Stimulated activated CD4-positive, alpha-beta T cell treated with anti-CD3 and anti-CD28 coated beads, TNF-alpha, amount 100 ng/mL, for 48 hours (primary cell): ENCODE data around the gene NECTIN1.

Source experiments
- DNase-seq, 3 donors: peaks; one replicate each; pipeline ENCODE4 v3.0.0-alpha.2; 2020; ENCODE audit warnings: low read depth in 3 of 3

NECTIN1 gene

GRCh38 chr11:119730789-119731386 is 1.9 kb upstream of the NECTIN1 start:
- no peak for DNase-seq

DNA sequence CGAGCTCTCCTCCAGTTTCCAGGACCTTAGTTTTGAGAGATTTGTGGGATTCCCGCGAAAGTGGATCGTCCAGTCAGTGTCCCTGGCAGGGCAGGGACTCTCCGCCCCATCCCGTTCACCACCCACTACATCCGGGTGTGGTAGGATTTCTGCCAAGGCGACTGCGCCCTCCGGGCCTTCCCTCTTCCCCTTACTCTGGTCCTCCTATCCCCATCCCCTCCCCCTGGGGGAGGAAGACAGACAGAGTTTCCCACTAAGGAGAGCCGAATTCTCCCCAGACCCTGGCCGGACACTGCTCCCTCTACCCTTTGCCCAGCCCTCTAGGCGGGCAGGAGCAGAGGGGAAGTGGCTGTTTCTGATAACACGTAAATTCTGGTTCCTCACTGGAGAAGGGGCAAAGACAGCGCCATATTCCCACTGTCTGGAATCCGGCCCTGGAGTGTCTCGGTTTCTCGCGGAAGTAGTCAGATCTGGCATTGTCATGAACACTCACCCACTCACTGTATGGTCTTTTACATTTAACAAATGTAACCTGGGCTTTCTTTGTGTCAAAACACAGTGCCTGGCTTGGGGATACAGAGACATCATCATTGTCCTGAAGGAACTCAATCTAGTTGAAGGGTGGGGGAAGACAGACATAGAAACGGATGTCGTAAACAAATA is 1.1 kb upstream of the NECTIN1 start:
- DNase-seq, result no peak

DNA sequence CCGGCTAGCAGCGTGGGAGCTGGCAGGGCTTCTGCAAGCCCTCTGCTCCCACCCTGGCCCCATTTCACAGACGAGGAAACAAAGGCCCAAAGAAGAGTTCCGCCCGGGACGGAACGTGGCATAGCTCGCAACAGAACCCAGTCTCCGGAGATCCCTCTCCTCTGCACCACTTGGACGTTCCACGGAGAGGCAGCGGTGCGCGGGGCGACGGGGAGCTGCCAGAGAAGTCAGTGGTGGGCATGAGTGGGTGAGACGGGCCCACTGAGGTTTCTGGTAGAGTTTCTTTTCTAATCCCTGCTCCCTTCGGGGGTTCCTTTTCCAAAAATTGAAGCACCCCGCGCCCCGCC is 554 bp upstream of the NECTIN1 start:
- DNase-seq, result no peak

- no peak for DNase-seq
Observed at GRCh38 chr11:119728211-119728626, 781 bp downstream of the NECTIN1 start.

DNA sequence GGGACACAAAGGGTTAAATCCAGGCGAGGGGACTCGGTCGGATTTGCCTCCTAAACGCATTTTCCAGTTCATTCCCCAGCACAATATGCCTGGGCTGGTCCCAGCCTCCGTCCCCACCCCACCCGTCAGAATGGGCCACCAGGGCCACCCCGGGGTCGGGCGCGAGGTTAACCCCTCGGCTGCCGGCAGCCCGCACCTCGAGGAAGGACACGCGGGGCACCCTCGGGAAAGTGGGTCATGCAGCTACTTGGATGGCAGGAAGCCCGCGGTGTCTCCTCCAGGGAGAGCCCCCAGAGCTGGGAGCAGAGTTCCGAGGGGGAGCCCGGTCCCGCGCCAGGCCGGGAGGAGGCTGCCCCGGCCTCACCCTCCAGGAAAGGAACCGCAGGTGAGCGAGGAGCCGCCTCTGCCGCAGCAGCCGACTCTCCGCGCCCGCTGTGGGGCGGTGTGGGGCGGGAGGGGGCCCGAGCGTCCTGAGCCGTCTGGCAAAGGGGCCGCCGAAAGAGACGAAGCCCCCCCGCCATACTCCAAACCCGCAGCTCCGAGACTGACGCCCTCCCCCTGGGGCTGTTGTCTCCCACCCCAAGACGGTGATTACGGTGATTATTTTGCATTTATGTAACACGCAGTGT is 1.4 kb downstream of the NECTIN1 start:
- DNase-seq, result no peak

DNA sequence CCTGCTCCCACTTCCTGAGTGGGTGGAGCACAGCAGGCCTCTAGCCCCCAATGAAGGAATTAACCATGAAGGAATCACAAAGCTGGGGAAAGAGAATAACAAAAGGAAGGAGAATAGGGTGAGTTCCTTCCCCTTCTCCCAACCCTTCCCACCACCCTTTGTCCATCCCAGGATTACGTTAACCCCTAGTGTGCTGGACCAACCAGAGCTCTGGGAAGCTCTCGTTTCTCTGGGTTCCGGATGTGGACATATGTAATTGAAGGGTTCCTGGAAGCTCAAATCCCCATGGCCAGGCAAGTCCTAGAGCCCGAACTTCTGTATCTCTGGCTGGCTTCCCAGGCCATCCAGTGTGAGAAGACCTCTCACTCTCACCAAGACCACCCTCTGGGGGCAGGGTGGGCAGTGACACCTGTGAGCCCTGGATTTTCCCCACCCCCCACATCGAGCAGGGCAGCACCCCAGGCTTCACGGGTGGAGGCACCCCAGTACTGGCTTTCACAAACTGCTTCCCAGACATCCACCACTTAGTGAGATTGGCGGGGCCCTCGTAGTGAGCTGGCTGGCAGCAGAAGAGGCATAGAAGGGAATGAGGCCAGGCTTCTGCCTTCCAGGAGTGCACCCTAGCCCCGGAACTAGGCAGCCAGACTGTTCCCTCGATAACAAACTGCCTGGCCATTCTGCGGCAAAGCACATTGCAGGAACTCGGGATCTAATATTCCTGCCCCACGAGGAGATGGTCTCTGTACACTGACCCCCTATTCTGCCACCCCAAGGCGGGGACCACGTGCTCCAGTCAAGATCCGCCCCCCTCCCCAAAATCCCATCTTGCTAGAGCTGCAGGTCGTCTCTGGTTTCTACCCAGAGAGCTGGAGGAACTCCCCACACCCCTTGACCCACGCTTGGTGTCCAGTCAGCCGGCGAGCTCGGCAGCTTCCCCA is 2.1 kb downstream of the NECTIN1 start:
- no peak for DNase-seq

DNA sequence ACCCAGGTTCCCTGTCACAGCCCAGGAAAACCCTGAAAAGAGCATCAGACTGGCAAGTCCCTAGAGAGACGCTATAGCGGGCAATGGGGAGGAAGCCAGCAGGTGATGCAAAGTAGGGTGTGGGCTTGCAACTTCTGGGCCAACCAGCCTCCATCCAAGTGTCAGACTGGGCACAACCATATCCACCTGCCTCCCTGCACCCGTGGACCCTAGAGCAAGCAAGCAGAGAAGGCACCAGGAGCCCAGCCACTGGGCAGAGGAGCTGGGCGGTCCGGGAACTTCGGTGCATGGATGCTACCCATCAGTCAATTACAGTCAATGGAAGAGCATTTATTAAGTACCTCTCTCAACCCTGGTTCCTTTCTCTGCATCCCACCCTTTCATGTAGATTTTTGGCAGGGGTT is 2.8 kb downstream of the NECTIN1 start:
- no peak for DNase-seq

GRCh38 chr11:119724956-119725355 is 4.0 kb downstream of the NECTIN1 start:
- DNase-seq, result no peak

- no peak for DNase-seq
Observed at GRCh38 chr11:119723952-119724325, 5.1 kb downstream of the NECTIN1 start.

GRCh38 chr11:119723243-119723951 is 5.6 kb downstream of the NECTIN1 start:
- DNase-seq, result no peak

GRCh38 chr11:119722281-119722794 is 6.7 kb downstream of the NECTIN1 start:
- no peak for DNase-seq

DNA sequence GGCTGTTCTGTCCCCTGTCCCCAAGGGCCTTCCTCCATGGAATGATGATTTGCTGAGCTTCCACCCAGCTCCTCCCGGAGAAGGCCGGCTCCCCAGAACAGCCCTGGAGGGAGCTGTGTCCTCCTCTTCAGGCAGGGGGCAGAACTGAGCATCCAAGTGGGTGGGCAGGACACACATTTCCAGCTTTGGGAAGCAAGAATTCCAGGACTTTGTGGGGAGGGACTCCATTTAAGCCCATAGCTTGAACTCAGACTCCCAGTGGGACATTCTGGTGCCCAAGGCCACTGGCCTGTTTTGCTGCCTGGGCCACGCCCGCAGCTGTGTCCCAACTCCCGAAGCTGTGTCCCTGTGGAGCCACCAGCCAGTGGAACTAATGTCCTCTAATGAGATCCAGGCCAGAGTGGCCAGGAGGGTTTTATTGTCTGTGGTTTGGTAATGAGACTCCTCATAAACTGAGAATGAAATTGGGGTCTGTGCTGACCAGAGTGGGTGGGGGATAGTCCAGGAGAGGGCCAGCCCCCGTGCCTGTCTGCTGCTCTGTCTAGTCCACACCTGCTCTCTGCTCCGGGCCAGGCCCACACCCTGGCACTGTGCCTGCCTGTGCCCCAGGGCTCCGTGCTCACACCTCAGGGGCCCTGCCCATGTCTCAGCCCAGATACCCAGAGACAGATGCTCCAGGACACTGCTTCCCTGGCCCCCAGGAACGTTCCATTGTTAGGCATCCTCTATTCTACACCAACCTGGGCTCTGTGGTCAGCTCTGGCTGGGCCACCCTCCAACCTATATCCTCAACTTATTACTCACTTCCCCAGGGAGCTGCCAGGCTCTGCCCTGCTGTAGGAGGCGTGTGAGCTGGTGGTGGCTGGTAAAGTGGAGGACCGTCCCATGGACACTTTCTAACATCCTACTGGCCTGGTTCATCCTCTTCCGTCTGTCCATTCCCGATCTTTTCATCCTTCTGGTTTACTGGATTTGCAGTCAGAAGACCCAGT is 7.6 kb downstream of the NECTIN1 start:
- no peak for DNase-seq

- DNase-seq, result no peak
Observed at GRCh38 chr11:119720311-119720913, 8.6 kb downstream of the NECTIN1 start.

DNA sequence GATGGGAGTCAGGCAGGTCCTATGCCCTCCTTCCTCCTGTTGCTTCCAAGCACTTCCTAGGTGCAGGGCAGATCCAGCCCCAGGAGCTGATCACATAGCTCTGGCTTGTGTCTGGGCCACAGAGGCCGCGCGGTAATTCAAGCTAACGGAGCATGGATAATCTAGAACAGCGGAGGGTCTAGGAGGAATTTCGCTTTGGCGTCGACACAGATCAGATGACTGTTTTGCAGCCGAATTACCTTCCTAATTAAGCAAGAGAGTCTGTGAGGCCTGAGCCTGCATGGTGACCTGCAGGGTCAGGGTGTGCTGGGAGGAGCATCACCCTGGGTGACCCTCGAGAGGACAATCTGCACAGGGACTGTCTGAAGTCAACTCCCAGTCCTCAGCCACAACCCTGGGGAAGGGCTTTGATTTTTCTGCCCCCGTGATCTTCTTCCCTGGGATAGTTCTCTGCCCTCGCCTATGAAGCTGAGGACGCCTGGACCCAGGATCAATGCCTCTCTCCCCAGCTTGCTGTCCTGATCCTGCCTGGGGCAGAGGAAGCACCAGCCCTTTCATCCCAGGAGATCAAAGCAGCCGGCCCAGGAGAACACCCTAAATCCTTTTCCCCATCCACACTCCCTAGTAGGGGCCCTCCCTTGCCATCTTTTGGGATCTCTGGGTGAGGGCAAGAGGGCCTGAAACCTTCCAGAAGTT is 11.0 kb downstream of the NECTIN1 start:
- DNase-seq, result no peak

DNA sequence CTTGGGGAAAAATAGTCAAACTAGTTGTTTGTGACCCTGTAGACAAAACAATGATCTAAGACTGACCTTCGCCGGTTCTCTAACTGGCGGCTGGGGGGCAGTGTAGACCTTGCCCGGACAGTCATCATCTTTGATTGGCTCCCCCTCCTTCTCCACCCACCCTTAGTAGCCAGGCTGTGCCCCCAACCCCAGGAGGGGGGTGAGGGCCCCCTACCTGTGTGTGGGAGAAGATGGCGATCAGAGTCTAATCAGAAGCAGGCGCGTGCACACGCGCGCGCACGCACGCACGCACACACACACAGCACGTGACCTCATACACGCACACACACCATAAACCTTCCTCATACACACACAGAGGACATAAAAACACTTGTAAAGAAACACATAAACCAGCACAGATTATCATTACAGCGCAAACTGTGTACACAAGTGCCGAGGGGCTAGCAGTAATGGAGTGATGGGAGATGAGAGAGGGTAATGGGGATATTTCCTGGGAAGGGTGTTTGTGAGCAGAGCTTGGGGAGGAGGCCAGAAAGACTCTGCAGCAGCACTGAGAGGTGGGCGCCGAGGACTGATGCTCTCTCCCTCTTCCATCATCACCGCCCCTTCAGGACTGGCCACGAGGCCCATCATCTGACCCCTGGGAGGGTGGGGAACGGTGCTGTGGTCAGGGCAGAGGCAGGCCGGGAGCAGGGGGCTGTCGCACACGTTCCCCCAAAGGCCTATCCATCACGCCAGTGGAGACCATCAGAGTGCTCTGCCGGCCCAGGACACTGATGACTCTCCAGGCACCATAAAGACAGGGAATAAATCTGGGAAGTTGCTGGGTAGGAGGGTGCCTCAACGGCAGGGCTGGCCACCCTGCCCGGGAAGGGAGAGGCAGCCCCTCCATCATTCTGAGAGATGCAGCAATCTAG is 12.2 kb downstream of the NECTIN1 start:
- DNase-seq, result no peak

- no peak for DNase-seq
Observed at GRCh38 chr11:119714590-119714989, 14.4 kb downstream of the NECTIN1 start.

DNA sequence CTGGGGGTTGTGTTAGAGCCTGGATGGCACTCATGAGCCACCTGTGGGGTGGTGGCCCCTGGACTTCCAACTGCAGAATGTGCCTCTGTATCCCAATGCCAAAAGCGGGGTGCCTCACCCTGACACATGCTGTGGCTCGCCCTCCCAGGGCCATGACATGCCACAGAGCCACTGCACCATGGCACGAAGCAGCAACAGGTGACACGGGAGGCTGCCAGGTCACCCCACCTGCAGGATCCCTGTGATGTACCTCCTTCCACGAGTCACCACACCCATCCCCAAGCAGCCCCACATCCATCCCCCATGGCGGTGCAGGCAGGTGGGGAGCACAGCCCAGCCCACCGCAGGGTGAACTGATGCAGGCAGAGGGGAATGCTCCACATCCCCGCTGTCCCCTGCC is 14.8 kb downstream of the NECTIN1 start:
- DNase-seq, result no peak

DNA sequence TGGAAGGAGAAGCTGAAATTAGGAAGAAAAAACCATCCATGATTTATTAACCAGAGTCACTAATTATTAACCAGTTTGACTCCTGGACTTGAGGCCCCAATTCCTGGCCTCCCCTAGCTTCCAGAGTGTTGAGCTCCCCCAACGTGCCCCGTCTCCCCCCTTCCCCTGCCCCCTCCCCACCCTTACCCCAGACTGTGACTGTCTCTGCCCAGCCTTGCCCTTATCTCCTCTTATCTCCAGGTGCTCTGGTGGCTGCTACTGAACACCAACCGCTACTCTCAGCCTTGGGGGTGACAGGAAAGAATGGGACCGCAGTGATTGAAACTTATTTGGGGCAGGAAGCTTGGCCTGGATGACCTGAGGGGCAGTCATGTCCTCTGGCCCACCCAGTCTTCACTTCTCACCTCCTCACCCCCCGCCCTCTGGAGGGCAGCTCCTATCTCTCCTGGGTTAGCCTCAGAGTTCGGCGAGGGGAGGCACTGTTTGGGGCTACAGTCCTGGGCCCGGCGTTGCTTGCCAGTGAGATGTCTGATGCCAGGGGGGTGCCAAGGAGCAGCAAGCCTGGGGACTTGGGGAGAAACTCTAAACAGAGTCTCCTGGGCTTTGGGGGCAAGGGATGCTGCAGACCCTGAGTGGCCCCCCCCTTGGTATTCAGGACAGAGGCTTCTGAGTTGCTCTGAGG is 15.5 kb downstream of the NECTIN1 start:
- no peak for DNase-seq
